Lower leg skin (tissue), 3 donors: Measurements from ENCODE around the gene A4GNT.

Experiments
- CTCF ChIP-seq, 3 donors: fragments of 450-650 bp; IDR thresholded peaks; one replicate each; pipeline ENCODE4 v1.5.1; 2016; ENCODE audit warnings: antibody characterized with exemption in 3 of 3, mild to moderate bottlenecking in 3 of 3, moderate library complexity in 2 of 3
- POLR2A ChIP-seq, 2 donors: fragments of 450-650 bp; IDR thresholded peaks; one replicate each; pipeline ENCODE4 v1.6.1; 2016 to 2017; ENCODE audit warnings: antibody characterized with exemption in 2 of 2, mild to moderate bottlenecking in 1 of 2, moderate library complexity in 1 of 2

- TF ChIP-seq CTCF (IDR thresholded peaks at IDR 0.05), result no peak
- no peak for TF ChIP-seq POLR2A (IDR thresholded peaks at IDR 0.05)
Observed at GRCh38 chr3:138173769-138174420, 41.7 kb upstream of the A4GNT start.
